ENCODE results near the gene CXCL8. TPM values are rescaled to one million over a fixed set of nuclear protein-coding genes. Genes with fewer than 3 reads are reported as not detected.

The CXCL8 gene
- polyA plus RNA-seq, 1 donor from 2014 or later, result not detected

GRCh38 chr4:73718375-73719373 is 21.7 kb upstream of the CXCL8 start:
- no peak overlapping the region for H3K9ac ChIP-seq (ENCODE audit: low read length)
- no peak overlapping the region for H2AFZ ChIP-seq (ENCODE audit: low read depth, low read length)
- H3K27me3 ChIP-seq (ENCODE audit: insufficient read depth, low read depth, low read length), result no peaks in the 10 kb centered on the region
- no peaks in the 10 kb centered on the region for H3K9me3 ChIP-seq (ENCODE audit: low read length)
- H3K36me3 ChIP-seq (ENCODE audit: insufficient read depth, low read length), result no peaks in the 10 kb centered on the region
- H4K20me1 ChIP-seq (ENCODE audit: insufficient read depth), result no peaks in the 10 kb centered on the region
- H3K27ac ChIP-seq (ENCODE audit: low read length), result no peak overlapping the region
- no peaks in the 10 kb centered on the region for H3K79me2 ChIP-seq (replicated peaks; ENCODE audit: insufficient read depth, low read length)
- no peak overlapping the region for H3K4me3 ChIP-seq (ENCODE audit: low read length)
- TF ChIP-seq MXI1 (conservative IDR thresholded peaks at IDR 0.05; ENCODE audit: poor library complexity, severe bottlenecking), result no peak
- TF ChIP-seq EZH2 (IDR thresholded peaks at IDR 0.05; ENCODE audit: borderline replicate concordance, insufficient read depth, low read length, poor library complexity, severe bottlenecking), result no peak
- TF ChIP-seq REST (IDR thresholded peaks at IDR 0.05; ENCODE audit: borderline replicate concordance), result no peak
- TF ChIP-seq POLR2AphosphoS5 (IDR thresholded peaks at IDR 0.05), result no peak
- no peak for TF ChIP-seq CTCF (IDR thresholded peaks at IDR 0.05; ENCODE audit: poor library complexity, severe bottlenecking)
- TF ChIP-seq SMC3 (conservative IDR thresholded peaks at IDR 0.05; ENCODE audit: poor library complexity), result no peak
- no peak for TF ChIP-seq TAF1 (IDR thresholded peaks at IDR 0.05; ENCODE audit: low read depth)
- no peak for TF ChIP-seq EP300 (conservative IDR thresholded peaks at IDR 0.05; ENCODE audit: poor library complexity, severe bottlenecking)
- no peak for TF ChIP-seq RAD21 (conservative IDR thresholded peaks at IDR 0.05)
- no peaks in the 10 kb centered on the region for H3F3A ChIP-seq (ENCODE audit: insufficient read depth, low read length, poor library complexity, severe bottlenecking)
- H3K9me2 ChIP-seq (ENCODE audit: insufficient read depth, low read length), result no peaks in the 10 kb centered on the region
- H3K4me2 ChIP-seq (ENCODE audit: low read length), result no peak overlapping the region

GRCh38 chr4:73721435-73721834 is 18.9 kb upstream of the CXCL8 start:
- no peak overlapping the region for H3K27ac ChIP-seq (ENCODE audit: low read length)
- no peaks in the 10 kb centered on the region for H3K9me2 ChIP-seq (ENCODE audit: insufficient read depth, low read length)
- no peaks in the 10 kb centered on the region for H4K20me1 ChIP-seq (ENCODE audit: insufficient read depth)
- H3K79me2 ChIP-seq (replicated peaks; ENCODE audit: insufficient read depth, low read length), result no peaks in the 10 kb centered on the region
- H3K9ac ChIP-seq (ENCODE audit: low read length), result no peak overlapping the region
- no peaks in the 10 kb centered on the region for H3K27me3 ChIP-seq (ENCODE audit: insufficient read depth, low read depth, low read length)
- no peak overlapping the region for H3K4me2 ChIP-seq (ENCODE audit: low read length)
- no peak overlapping the region for H3K4me3 ChIP-seq (ENCODE audit: low read length)
- TF ChIP-seq SMC3 (conservative IDR thresholded peaks at IDR 0.05; ENCODE audit: poor library complexity) (no peak), EZH2 (IDR thresholded peaks at IDR 0.05; ENCODE audit: borderline replicate concordance, insufficient read depth, low read length, poor library complexity, severe bottlenecking) (no peak), RAD21 (conservative IDR thresholded peaks at IDR 0.05) (no peak), POLR2AphosphoS5 (IDR thresholded peaks at IDR 0.05) (no peak), REST (IDR thresholded peaks at IDR 0.05; ENCODE audit: borderline replicate concordance) (no peak)
- no peaks in the 10 kb centered on the region for H3K36me3 ChIP-seq (ENCODE audit: insufficient read depth, low read length)
- H3F3A ChIP-seq (ENCODE audit: insufficient read depth, low read length, poor library complexity, severe bottlenecking), result no peaks in the 10 kb centered on the region
- H3K9me3 ChIP-seq (ENCODE audit: low read length), result no peaks in the 10 kb centered on the region
- H2AFZ ChIP-seq (ENCODE audit: low read depth, low read length), result no peak overlapping the region

Data from neural cell (in vitro differentiated cells).